Transverse colon (tissue), 3 donors: ENCODE data around the gene ACP2.

ENCODE experiments used
- CTCF ChIP-seq, 5 experiments: fragments of 200-600 bp in 3 of 5; fragments of 450-650 bp in 2 of 5; sonication (generic) in 3 of 5; IDR thresholded peaks; 1 replicate in 2 of 5; 2 replicates in 3 of 5; pipeline ENCODE4 v1.5.1; 2016 to 2017; ENCODE audit warnings: antibody characterized with exemption in 5 of 5, inconsistent platforms in 3 of 5, mild to moderate bottlenecking in 2 of 5, moderate library complexity in 1 of 5
- EP300 ChIP-seq: sonication (generic); formaldehyde crosslinking; IDR thresholded peaks from one replicate; pipeline ENCODE4 v1.6.1; 2017; ENCODE audit warnings: antibody characterized with exemption, low read depth
- POLR2A ChIP-seq: fragments of 450-650 bp; IDR thresholded peaks from one replicate; pipeline ENCODE4 v1.6.1; 2016; ENCODE audit warnings: antibody characterized with exemption, mild to moderate bottlenecking, moderate library complexity

- TF ChIP-seq CTCF (IDR thresholded peaks at IDR 0.05) = no peak
- TF ChIP-seq POLR2A = no peak
- TF ChIP-seq EP300 = no peak
These were observed 35.7 kb downstream of the ACP2 start for GRCh38 chr11:47212938-47213337.
